Measurements from ENCODE around the gene HEBP2. TPM values are rescaled to one million over a fixed set of nuclear protein-coding genes. Genes with fewer than 3 reads are reported as not detected.

The HEBP2 gene
- total RNA-seq, 1 experiment from 2014 or later, result 73.1 TPM

DNA sequence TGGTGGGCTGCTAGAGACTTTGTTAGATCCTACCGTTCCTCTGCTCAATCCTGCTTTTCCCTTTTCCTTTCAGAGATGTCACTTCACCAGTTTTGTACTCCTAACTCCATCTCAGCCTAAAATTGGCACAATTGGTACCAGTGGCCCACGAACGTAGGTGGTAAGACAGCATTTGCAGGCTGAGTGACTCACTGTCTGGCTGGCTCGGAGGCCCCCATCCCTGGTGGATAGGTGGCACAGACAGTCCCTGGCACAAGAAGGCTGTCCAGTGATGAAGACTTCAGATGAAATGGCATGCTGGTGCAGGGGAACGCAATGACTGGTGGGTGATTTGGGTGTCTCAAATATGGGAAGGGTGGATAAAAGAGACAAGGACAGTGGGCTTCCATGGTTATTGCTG is 11.1 kb downstream of the HEBP2 start:
- peaks cover 6% of the 10 kb centered on the region for H3K4me1 Mint-ChIP-seq (ENCODE audit: low read depth, unreplicated experiment)
- H3K27ac Mint-ChIP-seq (ENCODE audit: unreplicated experiment), result no peak overlapping the region
- no peaks in the 10 kb centered on the region for H3K9me3 Mint-ChIP-seq (ENCODE audit: unreplicated experiment)
- no peak for DNase-seq
- Histone ChIP-seq H3K4me1 (no peaks in the 10 kb centered on the region), H3K27me3 (replicated peaks; ENCODE audit: control insufficient read depth, insufficient read depth, low read length) (no peaks in the 10 kb centered on the region), H3K9me3 (no peaks in the 10 kb centered on the region), H3K36me3 (ENCODE audit: control insufficient read depth, insufficient read depth, low read length) (no peaks in the 10 kb centered on the region), H3K4me3 (ENCODE audit: low read depth, low read length) (no peak overlapping the region)
- H3K4me3 Mint-ChIP-seq (ENCODE audit: unreplicated experiment), result no peak overlapping the region
- POLR2A ChIA-PET, result no interaction called here
- TF ChIP-seq, protein P1, sequence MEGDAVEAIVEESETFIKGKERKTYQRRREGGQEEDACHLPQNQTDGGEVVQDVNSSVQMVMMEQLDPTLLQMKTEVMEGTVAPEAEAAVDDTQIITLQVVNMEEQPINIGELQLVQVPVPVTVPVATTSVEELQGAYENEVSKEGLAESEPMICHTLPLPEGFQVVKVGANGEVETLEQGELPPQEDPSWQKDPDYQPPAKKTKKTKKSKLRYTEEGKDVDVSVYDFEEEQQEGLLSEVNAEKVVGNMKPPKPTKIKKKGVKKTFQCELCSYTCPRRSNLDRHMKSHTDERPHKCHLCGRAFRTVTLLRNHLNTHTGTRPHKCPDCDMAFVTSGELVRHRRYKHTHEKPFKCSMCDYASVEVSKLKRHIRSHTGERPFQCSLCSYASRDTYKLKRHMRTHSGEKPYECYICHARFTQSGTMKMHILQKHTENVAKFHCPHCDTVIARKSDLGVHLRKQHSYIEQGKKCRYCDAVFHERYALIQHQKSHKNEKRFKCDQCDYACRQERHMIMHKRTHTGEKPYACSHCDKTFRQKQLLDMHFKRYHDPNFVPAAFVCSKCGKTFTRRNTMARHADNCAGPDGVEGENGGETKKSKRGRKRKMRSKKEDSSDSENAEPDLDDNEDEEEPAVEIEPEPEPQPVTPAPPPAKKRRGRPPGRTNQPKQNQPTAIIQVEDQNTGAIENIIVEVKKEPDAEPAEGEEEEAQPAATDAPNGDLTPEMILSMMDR (IDR thresholded peaks at IDR 0.05; ENCODE audit: insufficient read depth in 1 of 2, low read depth in 1 of 2, low read length in 1 of 2, severe bottlenecking in 1 of 2, unreplicated experiment in 1 of 2), result no peak
- no TSS peak for BruUV-seq (replicated peaks)
- H3K36me3 Mint-ChIP-seq (ENCODE audit: insufficient read depth, unreplicated experiment), result peaks cover 58% of the 10 kb centered on the region
- no peaks in the 10 kb centered on the region for H3K27me3 Mint-ChIP-seq (ENCODE audit: insufficient read depth, unreplicated experiment)
- CTCF ChIA-PET, result no interaction called here
- intact Hi-C loops (cut with micrococcal nuclease; ENCODE audit: unreplicated experiment), result no loop called here

DNA sequence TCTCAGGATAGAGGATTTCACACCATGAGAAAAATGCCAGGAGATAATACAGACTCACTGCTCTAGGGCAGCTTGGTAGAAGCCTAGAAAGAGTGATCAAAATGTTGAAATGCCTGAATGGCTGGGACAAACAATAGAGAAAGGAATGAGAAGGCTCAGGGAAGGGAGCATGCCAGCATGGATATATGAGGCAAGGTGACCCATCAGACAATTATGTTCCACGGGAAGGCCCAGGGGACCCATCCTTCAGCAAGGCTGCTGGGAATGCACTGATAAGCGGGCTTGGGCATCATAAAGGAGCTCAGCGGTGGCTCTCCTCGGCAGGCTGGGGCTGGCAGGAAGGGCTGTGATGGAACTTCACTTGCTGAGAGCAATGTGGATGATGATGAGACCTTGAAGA is 12.2 kb downstream of the HEBP2 start:
- no TSS peak for BruUV-seq (replicated peaks)
- intact Hi-C loops (cut with micrococcal nuclease; ENCODE audit: unreplicated experiment), result no loop called here
- H3K4me1 Mint-ChIP-seq (ENCODE audit: low read depth, unreplicated experiment), result peaks cover 4% of the 10 kb centered on the region
- Histone ChIP-seq H3K9me3 (no peaks in the 10 kb centered on the region), H3K36me3 (ENCODE audit: control insufficient read depth, insufficient read depth, low read length) (no peaks in the 10 kb centered on the region), H3K4me3 (ENCODE audit: low read depth, low read length) (no peak overlapping the region), H3K4me1 (no peaks in the 10 kb centered on the region), H3K27me3 (replicated peaks; ENCODE audit: control insufficient read depth, insufficient read depth, low read length) (no peaks in the 10 kb centered on the region)
- no peak for DNase-seq
- CTCF ChIA-PET, result interaction anchor here (0.6 kb wide), 1 partner anchor 310 kb away, joined by 8 read pairs; no protein-coding TSS in a partner anchor
- H3K9me3 Mint-ChIP-seq (ENCODE audit: unreplicated experiment), result no peaks in the 10 kb centered on the region
- no peak overlapping the region for H3K4me3 Mint-ChIP-seq (ENCODE audit: unreplicated experiment)
- H3K27ac Mint-ChIP-seq (ENCODE audit: unreplicated experiment), result no peak overlapping the region
- peaks cover 66% of the 10 kb centered on the region for H3K36me3 Mint-ChIP-seq (ENCODE audit: insufficient read depth, unreplicated experiment)
- POLR2A ChIA-PET, result no interaction called here
- H3K27me3 Mint-ChIP-seq (ENCODE audit: insufficient read depth, unreplicated experiment), result no peaks in the 10 kb centered on the region
- TF ChIP-seq, protein P1 (IDR thresholded peaks at IDR 0.05; ENCODE audit: insufficient read depth in 1 of 2, low read depth in 1 of 2, low read length in 1 of 2, severe bottlenecking in 1 of 2, unreplicated experiment in 1 of 2), result no peak

DNA sequence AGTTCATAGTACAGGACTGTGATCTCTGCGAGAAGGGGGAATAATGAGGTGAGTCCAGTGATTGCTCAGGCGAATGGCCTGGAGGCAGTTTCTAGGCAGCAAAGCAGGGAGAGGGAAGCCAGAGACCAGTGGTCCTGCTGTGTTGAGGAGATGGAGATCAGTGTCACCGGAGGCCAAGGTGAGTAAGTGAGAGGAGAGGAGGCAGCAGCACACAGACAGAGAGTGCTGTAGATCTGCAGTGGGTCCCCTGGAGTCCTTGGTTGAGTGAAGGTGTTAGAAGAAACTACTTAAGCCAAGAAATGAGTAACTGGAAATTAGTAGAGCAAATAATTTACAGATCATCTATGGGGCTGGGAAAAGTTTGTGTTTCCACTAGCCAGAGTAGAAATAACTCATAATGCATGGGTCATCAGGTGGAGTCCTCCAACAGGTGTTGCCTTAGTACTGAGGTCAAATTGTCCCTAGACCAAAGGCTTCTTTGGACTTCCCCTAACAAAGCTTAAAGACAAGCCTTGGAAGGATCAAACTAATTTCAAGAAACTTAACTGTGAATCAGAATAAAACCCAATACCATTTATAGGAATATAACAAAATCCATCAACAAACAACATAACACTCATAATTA is 13.6 kb downstream of the HEBP2 start:
- ChIA-PET CTCF (no interaction called here), POLR2A (no interaction called here)
- Mint-ChIP-seq H3K4me1 (ENCODE audit: low read depth, unreplicated experiment) (no peaks in the 10 kb centered on the region), H3K36me3 (ENCODE audit: insufficient read depth, unreplicated experiment) (peaks cover 63% of the 10 kb centered on the region), H3K9me3 (ENCODE audit: unreplicated experiment) (no peaks in the 10 kb centered on the region), H3K27me3 (ENCODE audit: insufficient read depth, unreplicated experiment) (no peaks in the 10 kb centered on the region), H3K4me3 (ENCODE audit: unreplicated experiment) (no peak overlapping the region), H3K27ac (ENCODE audit: unreplicated experiment) (no peak overlapping the region)
- intact Hi-C loops (cut with micrococcal nuclease; ENCODE audit: unreplicated experiment), result no loop called here
- TF ChIP-seq, protein P1 (IDR thresholded peaks at IDR 0.05; ENCODE audit: insufficient read depth in 1 of 2, low read depth in 1 of 2, low read length in 1 of 2, severe bottlenecking in 1 of 2, unreplicated experiment in 1 of 2), result no peak
- Histone ChIP-seq H3K27me3 (replicated peaks; ENCODE audit: control insufficient read depth, insufficient read depth, low read length) (no peaks in the 10 kb centered on the region), H3K4me3 (ENCODE audit: low read depth, low read length) (no peak overlapping the region), H3K9me3 (no peaks in the 10 kb centered on the region), H3K36me3 (ENCODE audit: control insufficient read depth, insufficient read depth, low read length) (no peaks in the 10 kb centered on the region), H3K4me1 (no peaks in the 10 kb centered on the region)
- no TSS peak for BruUV-seq (replicated peaks)
- no peak for DNase-seq

Data from Caco-2 (cell line).